NCI-H1105 (cell line): Measurements from ENCODE around the gene FZD2.
"Not testable (repeated sequence)": the region's sequence is repeated elsewhere in the genome, so short reads cannot be mapped to it uniquely, and the experiment has no call there.

Experiments
- DNase-seq: peaks from one replicate; lab custom pipeline; 2025; lab: John Stamatoyannopoulos, UW

FZD2 gene

DNA sequence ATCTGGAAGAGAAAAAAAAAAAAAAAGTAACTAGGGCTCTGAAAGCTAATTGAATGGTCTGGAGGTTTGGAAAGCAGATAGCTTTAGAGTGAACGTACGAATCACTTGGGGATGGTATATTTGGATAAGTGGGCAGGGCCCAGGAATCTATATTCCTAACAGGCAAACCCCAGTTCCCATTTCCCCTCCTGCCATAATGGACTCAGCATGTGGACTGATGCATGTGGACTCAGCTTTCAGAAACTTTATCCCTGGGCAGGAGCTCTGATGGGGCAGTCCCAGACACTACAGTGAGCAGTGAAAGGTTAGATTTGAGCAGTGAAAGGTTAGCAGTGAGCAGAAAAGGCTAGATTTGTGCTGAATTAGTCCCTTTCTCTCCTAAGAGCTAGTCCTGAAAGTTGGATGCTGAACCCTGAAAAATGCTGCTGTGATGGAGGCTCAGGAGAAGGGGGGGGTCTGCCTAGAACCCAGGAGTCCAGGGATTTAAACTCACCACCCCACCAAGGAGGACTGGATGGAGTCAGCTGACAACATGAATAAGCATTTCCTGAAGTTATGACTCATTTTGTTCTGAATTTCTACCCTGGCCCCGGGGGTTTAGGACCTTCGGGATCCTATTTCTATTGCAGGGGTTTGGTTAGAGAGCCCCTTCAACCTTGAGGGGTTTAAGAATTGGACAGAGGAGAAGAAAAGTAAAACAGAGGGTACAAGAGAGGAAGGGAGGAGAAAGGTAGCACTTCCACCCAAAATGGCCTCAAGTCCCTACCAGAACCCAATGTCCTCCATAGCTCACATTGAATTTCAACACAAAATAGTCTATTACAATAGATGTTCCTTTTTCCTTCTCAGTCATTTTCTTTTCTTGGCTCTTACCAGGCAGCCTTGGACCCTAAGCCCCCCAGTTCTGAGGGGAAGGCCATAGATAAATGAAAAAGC is 10.3 kb upstream of the FZD2 start:
- no peak for DNase-seq

DNA sequence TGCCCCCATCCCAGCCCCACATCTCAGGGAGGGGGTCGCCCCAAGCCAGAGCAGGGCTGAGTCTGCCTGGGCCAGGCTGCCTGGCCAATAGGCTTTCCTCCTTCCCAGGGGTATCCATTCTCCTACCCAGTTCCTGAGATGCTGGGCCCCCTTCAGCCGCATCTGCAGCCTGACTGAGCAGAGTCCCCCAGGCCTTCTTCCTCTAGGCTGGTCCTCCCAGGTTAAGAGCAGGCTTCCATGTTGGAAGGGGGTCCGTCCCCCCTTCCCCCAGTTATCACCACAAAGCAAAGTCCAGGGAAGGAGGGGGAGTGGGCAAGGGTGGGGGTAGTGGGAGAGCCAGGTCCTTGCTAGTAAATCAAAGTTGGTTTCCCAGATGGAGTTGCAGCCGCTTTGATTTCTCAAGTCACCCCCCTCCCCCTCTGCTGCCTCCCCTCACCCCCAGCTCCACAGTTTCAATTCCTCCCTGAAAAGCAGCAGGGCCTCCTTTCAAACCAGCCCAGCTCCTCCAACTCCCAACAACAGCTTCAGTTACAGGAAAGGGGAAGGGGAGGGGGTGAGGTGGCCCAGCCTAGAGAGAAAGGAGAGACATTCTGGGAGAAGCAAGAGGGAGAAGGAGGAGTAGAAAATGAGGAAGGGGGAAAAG is 9.5 kb upstream of the FZD2 start:
- no peak for DNase-seq

DNA sequence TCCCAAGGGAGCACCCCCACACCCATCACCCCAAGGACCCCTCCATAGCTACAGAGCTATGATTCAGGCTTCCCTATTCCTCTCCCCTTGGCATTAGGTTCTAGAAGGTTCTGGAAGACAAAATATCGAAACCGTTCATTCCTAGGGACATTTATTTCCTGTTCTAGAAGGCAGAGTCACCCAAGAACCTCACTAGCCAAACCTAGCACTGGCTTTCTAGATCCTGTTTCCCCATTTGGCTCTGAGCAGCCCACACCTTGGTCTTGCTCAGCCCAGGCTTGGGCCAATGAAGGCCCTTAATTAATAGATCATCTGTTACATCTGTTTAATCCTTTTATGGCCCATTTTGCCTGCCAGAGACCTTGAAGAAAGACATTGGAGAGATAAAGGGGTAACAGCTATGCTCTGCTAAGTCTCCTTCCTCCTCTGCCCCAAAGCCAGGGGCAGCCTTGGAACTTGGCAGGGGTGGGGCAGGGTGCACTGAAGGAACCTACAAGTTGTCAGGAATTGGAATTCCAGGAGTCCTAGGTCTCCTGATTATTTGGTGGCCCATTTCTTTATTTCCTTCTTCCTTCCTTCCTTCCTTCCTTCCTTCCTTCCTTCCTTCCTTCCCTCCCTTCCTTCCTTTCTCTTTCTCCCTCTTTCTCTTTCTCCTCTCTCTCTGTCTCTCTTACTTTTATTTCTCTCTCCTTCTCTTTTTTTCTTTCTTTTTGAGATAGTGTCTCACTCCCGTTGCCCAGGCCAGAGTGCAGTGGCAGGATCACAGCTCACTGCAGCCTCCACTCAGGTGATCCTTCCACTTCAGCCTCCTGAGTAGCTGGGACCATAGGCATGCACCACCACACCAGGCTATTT is 8.7 kb upstream of the FZD2 start:
- no peak for DNase-seq

DNA sequence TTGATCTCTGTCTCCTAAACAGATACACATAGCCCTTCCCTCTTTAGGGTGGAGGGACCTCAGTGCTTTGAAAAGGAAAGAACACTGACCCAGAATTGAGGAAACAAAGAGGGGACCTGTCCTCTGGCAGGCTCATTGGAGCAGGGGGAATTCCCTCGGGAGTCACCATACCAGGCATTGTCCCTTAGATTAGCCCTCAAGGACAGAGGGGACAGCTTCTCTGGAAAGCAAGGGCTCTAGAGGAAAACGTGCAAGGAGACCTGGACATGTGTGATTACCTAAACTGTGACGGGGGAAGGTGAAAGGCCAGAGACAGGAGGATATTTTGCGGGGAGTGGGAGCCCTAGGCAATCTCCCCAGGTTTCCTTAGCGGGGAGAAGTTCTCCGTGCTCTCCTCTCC is 7.6 kb upstream of the FZD2 start:
- DNase-seq, result no peak

DNA sequence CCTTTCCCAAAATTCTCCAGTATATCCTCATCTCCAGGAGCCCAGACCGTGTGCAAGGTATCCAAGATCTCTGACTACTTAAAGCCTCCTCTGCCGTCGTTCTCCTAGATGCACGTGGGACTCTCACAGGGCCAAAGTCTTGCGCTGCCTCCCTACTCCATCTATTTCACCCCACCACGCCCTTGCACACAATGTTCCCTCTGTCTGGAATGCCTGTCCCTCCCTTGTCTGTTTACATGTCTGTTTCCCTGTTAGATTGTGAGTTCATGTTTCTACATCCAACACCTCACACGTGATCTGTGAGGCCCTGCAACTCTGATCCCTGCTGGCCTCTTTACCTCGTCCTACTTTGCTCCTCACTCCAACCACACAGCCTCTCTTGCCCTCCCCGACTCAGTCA is 4.9 kb upstream of the FZD2 start:
- no peak for DNase-seq

DNA sequence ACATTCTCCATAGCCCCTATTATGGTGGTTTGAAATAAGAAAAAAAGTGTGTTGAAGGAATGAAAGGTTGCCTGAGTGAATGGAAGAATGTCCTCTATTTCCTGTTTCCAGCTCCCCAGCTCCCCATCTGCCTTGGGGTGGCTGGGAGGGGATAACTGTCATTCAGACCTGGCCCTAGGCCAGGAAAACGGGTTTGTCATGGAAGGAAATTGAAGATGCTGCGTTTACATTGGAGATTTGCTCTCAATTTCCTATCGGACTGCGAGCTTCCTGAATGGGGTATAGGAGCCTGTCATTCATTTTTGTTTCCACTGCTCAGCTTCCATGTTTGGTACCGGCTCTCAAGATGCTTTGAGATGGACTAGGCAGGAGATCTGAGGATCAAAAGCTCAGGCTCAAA is 2.2 kb upstream of the FZD2 start:
- no peak for DNase-seq

DNA sequence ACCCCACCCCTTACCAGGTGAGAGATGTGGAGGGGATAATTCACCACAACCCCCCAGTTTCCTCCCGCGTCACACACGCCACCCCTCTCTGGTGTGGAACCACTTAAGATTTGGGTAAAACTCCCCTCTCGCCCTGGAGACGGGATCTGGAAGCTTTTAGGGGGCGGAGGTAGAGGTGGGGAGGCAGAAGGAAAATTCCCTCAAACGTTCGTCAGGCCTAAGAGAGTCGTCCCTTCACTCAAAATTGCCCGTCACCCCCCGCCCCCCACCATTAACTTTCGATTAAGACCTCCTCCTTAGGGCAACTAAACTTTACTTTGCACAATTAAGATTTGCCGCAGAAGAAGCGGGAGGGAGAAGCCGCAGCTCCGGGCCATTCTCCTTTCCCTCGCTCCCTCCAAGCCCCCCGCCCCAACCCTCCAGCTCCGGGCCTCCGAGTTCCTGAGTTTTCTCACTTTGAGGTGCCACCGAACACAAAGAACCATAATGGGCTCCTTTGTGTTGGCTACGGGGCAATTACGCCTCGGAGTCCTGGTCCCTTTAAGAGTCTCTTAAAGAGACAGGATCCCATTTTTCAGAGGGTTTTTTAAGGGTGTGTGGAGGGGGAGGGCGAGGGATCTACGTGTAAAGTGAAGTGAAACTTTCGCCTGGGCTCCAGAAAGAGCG is 985 bp upstream of the FZD2 start:
- DNase-seq, result peak; percentile 6

DNA sequence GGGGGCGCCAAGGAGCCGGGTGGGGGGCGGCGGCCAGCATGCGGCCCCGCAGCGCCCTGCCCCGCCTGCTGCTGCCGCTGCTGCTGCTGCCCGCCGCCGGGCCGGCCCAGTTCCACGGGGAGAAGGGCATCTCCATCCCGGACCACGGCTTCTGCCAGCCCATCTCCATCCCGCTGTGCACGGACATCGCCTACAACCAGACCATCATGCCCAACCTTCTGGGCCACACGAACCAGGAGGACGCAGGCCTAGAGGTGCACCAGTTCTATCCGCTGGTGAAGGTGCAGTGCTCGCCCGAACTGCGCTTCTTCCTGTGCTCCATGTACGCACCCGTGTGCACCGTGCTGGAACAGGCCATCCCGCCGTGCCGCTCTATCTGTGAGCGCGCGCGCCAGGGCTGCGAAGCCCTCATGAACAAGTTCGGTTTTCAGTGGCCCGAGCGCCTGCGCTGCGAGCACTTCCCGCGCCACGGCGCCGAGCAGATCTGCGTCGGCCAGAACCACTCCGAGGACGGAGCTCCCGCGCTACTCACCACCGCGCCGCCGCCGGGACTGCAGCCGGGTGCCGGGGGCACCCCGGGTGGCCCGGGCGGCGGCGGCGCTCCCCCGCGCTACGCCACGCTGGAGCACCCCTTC is 484 bp downstream of the FZD2 start:
- DNase-seq, result no peak

DNA sequence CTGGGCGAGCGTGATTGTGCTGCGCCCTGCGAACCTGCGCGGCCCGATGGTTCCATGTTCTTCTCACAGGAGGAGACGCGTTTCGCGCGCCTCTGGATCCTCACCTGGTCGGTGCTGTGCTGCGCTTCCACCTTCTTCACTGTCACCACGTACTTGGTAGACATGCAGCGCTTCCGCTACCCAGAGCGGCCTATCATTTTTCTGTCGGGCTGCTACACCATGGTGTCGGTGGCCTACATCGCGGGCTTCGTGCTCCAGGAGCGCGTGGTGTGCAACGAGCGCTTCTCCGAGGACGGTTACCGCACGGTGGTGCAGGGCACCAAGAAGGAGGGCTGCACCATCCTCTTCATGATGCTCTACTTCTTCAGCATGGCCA is 1.0 kb downstream of the FZD2 start:
- DNase-seq, result no peak

DNA sequence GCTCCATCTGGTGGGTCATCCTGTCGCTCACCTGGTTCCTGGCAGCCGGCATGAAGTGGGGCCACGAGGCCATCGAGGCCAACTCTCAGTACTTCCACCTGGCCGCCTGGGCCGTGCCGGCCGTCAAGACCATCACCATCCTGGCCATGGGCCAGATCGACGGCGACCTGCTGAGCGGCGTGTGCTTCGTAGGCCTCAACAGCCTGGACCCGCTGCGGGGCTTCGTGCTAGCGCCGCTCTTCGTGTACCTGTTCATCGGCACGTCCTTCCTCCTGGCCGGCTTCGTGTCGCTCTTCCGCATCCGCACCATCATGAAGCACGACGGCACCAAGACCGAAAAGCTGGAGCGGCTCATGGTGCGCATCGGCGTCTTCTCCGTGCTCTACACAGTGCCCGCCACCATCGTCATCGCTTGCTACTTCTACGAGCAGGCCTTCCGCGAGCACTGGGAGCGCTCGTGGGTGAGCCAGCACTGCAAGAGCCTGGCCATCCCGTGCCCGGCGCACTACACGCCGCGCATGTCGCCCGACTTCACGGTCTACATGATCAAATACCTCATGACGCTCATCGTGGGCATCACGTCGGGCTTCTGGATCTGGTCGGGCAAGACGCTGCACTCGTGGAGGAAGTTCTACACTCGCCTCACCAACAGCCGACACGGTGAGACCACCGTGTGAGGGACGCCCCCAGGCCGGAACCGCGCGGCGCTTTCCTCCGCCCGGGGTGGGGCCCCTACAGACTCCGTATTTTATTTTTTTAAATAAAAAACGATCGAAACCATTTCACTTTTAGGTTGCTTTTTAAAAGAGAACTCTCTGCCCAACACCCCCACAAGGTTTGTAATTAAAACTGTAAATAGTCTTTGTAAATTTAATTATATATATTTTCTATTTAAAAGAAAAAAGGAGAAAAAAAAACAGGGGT is 1.7 kb downstream of the FZD2 start:
- no peak for DNase-seq

DNA sequence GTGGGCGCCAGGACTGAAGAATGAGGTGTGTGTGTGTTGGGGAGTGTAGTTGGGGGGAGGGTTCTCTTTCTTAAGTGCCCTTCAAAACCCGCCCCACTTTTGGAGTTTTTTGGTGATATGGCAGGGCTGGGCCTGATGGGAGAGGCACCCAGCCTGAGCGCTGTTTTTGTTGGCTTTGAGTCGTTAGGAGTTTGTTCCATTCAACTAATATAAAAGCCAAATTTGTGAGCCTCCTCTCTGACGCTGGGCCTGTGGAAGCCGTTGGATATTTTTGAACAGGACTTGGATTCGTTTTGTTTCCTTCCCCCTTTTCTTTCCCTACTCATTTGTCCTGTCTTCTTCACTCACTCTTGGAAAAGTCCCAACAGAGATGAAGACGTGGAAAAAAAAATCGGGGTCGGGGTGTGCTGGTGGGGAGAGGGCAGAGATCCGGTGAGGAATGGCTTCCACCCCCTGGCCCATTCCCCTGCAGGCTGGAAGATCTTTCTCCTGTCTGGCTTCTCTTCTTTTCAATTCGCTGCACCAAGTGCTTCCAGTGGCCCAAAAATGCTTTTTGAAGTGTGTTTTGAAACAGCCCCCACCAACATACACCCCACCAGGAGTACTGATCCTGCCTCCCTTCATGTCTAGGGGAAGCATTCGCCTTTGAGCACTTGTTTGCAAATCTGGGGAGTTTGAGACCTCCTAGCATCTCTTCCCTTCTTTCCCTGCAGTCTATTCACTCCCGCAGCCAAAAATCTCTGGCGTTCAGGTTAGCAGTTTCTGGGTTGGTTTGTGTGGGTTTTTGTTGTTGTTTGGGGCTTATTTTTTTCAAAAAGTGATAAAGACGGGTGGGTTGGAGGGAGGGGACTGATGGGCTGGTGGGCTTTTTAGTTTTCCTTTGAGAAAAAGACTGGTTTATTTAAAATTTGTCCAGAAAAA is 2.6 kb downstream of the FZD2 start:
- DNase-seq, result no peak

DNA sequence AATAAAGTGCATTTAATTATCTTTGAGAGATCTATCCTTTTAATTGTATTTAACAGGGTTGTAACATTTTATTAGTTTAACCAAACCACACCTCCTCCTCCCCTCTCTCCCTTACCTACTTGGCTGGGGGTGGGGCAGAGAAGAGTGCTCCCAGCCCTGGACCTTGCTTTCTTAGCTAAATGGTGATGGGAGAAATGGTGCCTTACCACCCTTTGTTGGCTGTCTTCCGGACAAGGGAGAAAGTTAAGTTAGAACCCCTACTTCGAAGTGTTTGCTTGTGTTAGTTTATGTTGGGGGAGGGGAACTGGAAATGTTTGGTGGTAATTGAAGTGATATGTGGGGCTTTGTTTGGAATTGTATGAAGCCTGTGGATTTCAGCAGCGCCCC is 3.9 kb downstream of the FZD2 start:
- DNase-seq, result no peak

DNA sequence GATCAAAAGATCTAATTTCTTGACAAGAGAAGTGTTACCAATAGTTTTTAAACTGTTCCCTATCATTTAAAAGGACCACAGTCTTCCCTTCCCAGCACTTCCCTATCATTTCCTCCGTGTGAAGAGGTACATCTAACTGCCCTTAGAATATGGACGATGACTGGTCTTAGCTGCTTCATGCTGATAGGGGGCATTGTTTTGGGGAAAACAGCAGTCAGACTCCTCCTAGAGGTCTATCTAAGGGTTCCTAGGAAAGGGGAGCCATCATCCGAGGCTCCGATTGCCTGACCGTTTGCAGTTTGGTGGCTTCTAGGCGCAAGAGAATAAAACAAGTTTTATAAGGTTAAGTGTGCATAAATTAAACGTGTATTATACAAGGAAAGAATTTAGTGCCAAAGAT is 7.1 kb downstream of the FZD2 start:
- no peak for DNase-seq

DNA sequence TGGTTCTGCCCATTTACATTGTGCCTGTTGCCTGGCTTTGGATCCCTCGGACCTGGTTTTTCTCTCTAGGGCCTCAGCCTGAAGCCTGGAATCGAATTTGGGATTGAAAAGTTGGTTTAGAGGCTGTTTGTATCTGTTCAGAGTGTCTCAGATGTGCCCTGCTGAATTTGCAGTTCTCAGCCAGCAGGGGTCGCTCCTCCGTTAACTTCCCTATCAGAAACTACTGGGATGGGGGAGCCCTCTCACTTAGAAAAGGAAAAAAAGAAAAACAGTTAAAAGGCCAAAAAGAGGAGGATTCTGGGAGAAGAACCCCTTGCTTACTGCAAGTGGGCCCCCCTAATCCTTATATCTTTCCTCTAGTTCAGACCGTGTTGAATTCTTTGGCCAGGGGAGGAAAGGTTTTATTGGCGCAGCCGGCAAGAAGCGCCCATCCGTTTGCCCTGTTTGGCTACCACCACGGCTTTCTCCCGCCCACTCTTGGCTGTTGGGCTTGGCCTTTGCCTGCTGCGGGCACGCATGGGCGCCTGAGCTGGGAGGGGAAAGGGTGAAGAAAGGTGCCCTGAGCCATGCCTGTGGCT is 8.7 kb downstream of the FZD2 start:
- no peak for DNase-seq

DNA sequence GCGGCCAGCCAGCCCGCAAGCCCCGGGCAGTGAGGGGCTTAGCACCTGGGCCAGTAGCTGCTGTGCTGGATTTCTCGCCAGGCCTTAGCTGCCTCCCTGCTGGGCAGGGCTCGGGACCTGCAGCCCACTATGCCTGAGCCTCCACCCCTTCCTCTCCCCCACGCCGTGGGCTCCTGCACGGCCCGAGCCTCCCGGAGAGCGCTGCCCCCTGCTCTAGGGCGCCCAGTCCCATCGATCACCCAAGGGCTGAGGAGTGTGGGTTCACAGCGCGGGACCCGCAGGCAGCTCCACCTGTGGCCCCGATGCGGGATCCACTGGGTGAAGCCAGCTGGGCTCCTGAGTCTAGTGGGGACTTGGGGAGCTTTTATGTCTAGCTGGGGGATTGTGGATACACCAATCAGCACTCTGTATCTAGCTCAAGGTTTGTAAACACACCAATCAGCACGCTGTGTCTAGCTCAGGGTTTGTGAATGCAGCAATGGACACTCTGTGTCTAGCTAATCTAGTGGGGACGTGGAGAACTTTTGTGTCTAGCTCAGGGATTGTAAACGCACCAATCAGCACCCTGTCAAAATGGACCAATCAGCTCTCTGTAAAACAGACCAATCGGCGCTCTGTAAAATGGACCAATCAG is 11.1 kb downstream of the FZD2 start:
- DNase-seq, result not testable (repeated sequence)

DNA sequence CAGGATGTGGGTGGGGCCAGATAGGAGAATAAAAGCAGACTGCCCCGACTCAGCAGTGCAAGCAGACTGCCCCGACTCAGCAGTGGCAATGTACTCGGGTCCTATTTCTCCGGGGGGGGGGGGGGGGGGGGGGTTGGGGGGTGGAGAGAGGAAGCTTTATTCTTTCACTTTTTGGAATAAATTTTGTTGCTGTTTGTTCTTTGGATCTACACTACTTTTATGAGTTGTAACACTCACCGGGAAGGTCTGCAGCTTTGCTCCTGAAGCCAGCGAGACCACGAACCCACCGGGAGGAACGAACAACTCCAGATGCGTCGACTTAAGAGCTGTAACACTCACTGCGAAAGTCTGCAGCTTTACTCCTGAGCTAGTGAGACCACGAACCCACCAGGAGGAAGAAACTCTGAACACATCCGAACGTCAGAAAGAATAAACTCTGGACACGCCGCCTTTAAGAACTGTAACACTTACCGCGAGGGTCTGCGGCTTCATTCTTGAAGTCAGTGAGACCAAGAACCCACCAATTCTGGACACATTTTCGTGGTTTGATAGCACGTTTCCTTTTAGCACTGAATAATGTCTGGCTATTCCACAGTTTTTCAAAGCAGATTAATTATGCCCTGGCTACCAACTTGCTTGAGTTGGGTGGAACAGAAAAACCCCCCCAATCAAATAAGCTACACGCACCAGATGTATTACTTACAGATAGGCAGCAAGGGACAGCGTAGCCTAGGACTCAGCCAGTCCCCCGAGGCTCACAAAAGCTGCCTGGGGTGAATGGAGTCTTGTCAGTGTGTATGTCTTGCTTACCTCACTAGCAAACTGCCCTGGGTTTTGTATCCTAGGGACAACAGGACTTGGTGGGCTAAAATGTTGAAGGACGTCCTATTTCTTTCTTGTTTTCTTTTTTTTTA is 11.9 kb downstream of the FZD2 start:
- DNase-seq, result peak; percentile 0

DNA sequence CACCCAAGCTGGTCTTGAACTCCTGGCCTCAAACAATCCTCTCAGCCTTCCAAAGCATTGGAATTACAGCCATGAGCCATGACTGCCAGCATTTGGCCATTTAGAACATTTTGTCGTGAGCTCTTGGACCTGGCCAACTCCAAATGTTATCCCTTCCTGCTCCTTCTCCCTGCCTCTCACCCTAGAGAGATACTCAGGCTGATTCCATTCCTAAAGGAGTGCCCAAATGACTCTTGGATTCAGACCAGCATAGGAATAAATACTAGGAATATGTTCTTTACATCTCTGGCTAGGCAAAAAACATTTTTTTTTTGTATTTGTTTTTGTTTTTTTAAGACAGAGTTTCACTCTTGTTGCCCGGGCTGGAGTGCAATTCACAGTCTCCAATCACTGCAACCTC is 15.5 kb downstream of the FZD2 start:
- no peak for DNase-seq

DNA sequence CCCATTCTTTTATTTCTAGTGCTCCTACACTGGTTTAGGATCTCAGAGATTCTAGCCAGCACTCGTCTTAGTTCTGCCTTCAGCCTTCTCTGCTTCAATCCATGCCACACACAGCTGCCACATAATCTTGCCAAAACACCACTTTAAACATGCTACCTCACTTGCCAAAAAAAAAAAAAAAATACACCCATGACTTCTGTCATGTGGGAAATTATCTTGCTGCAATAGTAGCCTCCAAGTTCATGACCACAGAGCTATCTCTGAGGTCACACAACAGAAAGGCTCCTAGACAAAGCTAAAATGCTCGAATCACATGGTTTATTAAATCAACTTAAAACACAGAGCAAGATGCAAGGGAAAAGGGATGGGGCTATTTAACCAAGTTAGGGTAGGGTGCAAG is 18.1 kb downstream of the FZD2 start:
- no peak for DNase-seq
